Measurements from ENCODE around the gene FGF12. TPM values are rescaled to one million over a fixed set of nuclear protein-coding genes. Genes with fewer than 3 reads are reported as not detected.

The FGF12 gene
- total RNA-seq, 4 donors from 2014 or later: 0.32 to 0.55 TPM; not detected in 2

DNA sequence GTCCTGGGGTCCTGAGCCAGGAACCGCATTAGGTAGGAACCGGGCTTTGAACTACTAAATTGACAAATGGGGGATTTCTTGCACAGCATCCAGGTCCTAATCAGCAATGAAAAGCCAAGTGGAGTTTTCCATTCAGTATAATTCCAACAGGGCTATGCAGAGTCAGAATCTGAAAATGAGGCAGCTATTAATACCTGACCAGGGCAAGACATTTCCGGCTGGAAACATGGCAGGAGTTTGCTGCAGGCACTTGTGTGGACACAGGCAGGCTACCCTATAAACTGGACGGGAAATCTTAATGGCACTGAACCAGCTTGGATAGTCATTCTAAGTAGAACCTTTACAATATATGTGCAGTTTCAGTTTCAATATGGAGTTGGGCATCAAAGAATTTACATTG, 553.1 kb downstream of the FGF12 start:
- in situ Hi-C loops (cut with MboI; ENCODE audit: low pct_ligation_motif_present in 1 of 4, low pct_unique_long_range_greater_than_20kb in 1 of 4, low sequenced_read_pairs in 3 of 4): no loop called here

DNA sequence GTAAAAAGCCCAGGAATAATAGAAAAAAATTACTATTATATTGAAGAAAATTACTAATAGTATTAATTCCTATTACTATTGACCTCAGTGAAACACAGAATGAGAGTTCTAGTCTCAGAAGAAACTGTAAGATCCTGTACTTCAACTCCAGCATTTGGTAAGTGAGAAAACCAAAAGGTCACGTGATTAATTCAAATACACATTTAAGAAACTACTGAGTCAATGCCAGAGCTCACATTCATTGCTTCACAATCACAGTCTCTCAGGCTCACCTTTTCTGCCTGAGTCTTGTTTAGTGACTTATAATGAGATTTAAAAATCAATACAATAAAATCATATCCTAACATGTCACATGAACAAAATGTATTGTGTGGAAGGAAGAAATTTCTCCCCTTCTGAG, 556.1 kb downstream of the FGF12 start:
- Histone ChIP-seq H3K27me3 (no peaks in the 10 kb centered on the region), H3K4me1 (no peaks in the 10 kb centered on the region), H3K4me3 (no peak overlapping the region), H3K9me3 (no peaks in the 10 kb centered on the region), H3K36me3 (no peaks in the 10 kb centered on the region), H3K27ac (no peak overlapping the region)
- no peak for DNase-seq
- in situ Hi-C loops (cut with MboI; ENCODE audit: low pct_ligation_motif_present in 1 of 4, low pct_unique_long_range_greater_than_20kb in 1 of 4, low sequenced_read_pairs in 3 of 4) (no loop called here), intact Hi-C loops (cut with DNase I; ENCODE audit: low total_unique reads) (no loop called here)
- TF ChIP-seq POLR2A (IDR thresholded peaks at IDR 0.05): no peak
- TF ChIP-seq, protein P1, sequence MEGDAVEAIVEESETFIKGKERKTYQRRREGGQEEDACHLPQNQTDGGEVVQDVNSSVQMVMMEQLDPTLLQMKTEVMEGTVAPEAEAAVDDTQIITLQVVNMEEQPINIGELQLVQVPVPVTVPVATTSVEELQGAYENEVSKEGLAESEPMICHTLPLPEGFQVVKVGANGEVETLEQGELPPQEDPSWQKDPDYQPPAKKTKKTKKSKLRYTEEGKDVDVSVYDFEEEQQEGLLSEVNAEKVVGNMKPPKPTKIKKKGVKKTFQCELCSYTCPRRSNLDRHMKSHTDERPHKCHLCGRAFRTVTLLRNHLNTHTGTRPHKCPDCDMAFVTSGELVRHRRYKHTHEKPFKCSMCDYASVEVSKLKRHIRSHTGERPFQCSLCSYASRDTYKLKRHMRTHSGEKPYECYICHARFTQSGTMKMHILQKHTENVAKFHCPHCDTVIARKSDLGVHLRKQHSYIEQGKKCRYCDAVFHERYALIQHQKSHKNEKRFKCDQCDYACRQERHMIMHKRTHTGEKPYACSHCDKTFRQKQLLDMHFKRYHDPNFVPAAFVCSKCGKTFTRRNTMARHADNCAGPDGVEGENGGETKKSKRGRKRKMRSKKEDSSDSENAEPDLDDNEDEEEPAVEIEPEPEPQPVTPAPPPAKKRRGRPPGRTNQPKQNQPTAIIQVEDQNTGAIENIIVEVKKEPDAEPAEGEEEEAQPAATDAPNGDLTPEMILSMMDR (IDR thresholded peaks at IDR 0.05): no peak
- no peak for TF ChIP-seq EP300 (IDR thresholded peaks at IDR 0.05; ENCODE audit: low read depth)
- no peak for TF ChIP-seq POLR2AphosphoS5 (IDR thresholded peaks at IDR 0.05)
- WGBS, 2 donors (ENCODE audit: low coverage in 1 of 2): 33 to 80% methylated on average over 1 of the region's 1 CpG

More for the DNA sequence above, 553.1 kb downstream of the FGF12 start:
- Histone ChIP-seq H3K9me3 (no peaks in the 10 kb centered on the region), H3K27ac (no peak overlapping the region), H3K4me3 (no peak overlapping the region), H3K4me1 (no peaks in the 10 kb centered on the region), H3K27me3 (no peaks in the 10 kb centered on the region), H3K36me3 (no peaks in the 10 kb centered on the region)
- intact Hi-C loops (cut with DNase I; ENCODE audit: low total_unique reads): no loop called here
- WGBS, 2 donors (ENCODE audit: low coverage in 1 of 2): 76 to 81% methylated on average over 4 of the region's 4 CpGs
- TF ChIP-seq POLR2AphosphoS5 (IDR thresholded peaks at IDR 0.05): no peak
- TF ChIP-seq POLR2A (IDR thresholded peaks at IDR 0.05): no peak
- TF ChIP-seq, protein P1 (IDR thresholded peaks at IDR 0.05): no peak
- TF ChIP-seq EP300 (IDR thresholded peaks at IDR 0.05; ENCODE audit: low read depth): no peak
- no peak for DNase-seq

DNA sequence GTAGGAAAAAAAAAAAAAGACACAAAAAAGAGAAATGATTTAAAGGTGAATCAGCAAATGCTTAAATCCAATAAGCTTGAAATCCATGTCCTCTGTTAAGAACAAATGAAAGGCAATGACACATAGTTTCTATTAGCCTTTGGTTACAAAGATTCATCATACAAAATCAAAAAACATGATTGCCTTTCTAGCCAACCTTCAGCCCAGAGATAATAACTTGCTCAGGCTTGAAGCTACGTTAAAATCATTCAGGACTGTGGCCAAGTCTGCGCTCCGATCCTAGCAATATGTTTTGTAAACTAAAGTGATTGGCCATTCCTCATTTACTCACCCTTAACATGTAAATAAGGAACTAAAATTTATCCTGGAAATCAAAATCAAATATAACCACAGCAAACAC, 556.7 kb downstream of the FGF12 start:
- WGBS, 2 donors (ENCODE audit: low coverage in 1 of 2): 43 to 57% methylated on average over 3 of the region's 3 CpGs
- H3K27ac ChIP-seq: no peak overlapping the region
- TF ChIP-seq, protein P1 (IDR thresholded peaks at IDR 0.05): no peak
- TF ChIP-seq POLR2AphosphoS5 (IDR thresholded peaks at IDR 0.05): no peak
- intact Hi-C loops (cut with DNase I; ENCODE audit: low total_unique reads) (no loop called here), in situ Hi-C loops (cut with MboI; ENCODE audit: low pct_ligation_motif_present in 1 of 4, low pct_unique_long_range_greater_than_20kb in 1 of 4, low sequenced_read_pairs in 3 of 4) (no loop called here)
- no peaks in the 10 kb centered on the region for H3K36me3 ChIP-seq
- H3K9me3 ChIP-seq: no peaks in the 10 kb centered on the region
- H3K4me3 ChIP-seq: no peak overlapping the region
- DNase-seq: no peak
- H3K4me1 ChIP-seq: no peaks in the 10 kb centered on the region
- H3K27me3 ChIP-seq: no peaks in the 10 kb centered on the region

DNA sequence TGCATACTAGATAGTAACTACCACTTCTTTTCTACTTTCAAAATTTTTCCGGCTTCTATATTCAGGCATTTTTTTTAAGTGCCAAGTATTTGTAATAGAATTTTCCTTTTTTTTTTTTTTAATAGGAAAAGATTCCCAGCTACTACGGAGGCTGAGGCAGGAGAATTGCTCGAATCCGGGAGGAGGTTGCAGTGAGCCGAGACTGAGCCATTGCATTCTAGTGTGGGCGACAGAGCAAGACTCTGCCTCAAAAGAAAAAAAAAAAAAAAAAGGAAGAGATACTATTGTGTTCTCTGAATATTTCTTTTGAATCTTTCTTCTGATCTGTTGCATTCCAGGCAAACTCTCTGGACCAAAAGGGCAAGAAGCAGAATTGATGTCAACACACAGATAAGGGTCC, 557.3 kb downstream of the FGF12 start:
- intact Hi-C loops (cut with DNase I; ENCODE audit: low total_unique reads): no loop called here
- DNase-seq: no peak
- no peaks in the 10 kb centered on the region for H3K27me3 ChIP-seq
- in situ Hi-C loops (cut with MboI; ENCODE audit: low pct_ligation_motif_present in 1 of 4, low pct_unique_long_range_greater_than_20kb in 1 of 4, low sequenced_read_pairs in 3 of 4): no loop called here
- no peaks in the 10 kb centered on the region for H3K36me3 ChIP-seq
- no peak overlapping the region for H3K4me3 ChIP-seq
- 81 to 94% methylated on average over 6 of the region's 6 CpGs for WGBS, 2 donors (ENCODE audit: low coverage in 1 of 2)
- H3K9me3 ChIP-seq: no peaks in the 10 kb centered on the region
- H3K4me1 ChIP-seq: no peaks in the 10 kb centered on the region
- TF ChIP-seq, protein P1 (IDR thresholded peaks at IDR 0.05): no peak
- TF ChIP-seq POLR2AphosphoS5 (IDR thresholded peaks at IDR 0.05) (no peak), POLR2A (IDR thresholded peaks at IDR 0.05) (no peak), EP300 (IDR thresholded peaks at IDR 0.05; ENCODE audit: low read depth) (no peak)
- no peak overlapping the region for H3K27ac ChIP-seq
